ENCODE results near the gene PIGR.

The PIGR gene

DNA sequence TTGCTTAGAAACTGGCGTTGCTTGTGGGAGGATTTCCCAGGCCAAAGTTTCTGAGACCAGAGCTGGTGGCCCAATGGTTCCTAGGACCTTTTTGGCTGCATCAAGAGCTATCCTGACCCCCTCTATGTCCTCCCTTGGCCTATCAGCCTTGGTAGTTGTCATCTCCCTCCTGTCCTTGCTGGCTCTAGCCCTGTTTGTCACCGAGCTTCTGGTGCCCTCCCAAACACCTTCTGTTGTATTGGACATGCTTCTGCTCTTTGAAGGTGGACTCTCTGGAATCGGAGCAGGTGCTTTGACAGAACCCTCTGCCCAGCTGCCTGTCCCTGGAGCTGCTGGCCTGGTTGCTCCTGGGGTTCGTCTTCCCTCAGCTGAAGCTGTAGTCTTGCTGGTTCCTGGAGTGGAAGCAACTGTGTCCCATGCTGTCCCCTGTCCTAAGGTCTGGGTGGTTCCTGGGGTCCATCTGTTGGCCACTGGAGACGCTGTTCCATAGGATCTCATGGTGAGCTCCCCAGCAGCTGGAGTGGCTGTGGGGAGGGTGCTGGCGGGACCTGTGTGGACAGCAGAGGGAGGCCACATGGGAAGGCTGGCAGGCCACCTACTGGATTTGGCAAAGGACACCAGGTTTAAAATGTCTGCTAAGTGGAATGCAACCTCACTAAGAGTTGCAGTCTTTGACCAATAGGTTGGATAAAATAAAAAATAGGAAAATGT is 14.6 kb upstream of the PIGR start:
- no peak for DNase-seq

DNA sequence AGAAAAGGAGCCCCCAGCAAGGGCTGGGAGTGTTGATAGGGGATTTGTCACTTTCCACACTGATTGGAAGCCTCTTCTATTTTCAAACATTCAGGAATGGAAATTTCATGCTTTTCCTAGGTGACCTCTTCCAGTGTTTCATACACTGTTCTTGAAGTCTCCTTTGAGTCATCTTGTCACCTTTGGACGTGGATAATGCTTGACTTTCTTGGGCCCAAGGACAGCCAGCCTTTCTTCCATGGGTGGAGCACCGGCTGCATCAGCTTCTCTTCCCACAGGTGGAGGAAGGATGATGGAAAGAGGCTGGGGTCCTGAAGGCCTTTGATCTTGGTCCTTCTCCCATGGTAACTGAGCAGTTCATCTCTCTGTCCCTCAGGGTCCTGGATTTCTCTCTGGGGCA is 11.9 kb upstream of the PIGR start:
- no peak for DNase-seq

DNA sequence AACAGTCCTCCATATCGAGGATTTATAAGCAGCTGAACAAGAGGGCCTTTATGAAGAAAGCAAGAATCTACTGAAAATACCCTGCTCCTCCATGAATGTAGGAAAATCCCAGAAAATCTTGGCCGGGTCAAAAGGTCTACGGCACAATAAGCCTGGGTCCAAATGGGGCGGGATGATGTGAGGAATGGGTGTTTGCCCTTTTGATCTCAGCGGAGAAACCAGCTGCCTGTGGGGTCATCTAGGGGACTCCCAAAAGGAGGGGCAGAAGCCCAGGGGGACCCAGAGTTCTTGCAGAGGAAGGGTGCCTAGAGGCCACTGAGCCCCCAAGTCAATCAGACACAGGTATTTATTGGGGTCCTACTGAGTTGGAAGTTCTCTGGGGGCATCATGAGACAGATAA is 11.4 kb upstream of the PIGR start:
- no peak for DNase-seq

DNA sequence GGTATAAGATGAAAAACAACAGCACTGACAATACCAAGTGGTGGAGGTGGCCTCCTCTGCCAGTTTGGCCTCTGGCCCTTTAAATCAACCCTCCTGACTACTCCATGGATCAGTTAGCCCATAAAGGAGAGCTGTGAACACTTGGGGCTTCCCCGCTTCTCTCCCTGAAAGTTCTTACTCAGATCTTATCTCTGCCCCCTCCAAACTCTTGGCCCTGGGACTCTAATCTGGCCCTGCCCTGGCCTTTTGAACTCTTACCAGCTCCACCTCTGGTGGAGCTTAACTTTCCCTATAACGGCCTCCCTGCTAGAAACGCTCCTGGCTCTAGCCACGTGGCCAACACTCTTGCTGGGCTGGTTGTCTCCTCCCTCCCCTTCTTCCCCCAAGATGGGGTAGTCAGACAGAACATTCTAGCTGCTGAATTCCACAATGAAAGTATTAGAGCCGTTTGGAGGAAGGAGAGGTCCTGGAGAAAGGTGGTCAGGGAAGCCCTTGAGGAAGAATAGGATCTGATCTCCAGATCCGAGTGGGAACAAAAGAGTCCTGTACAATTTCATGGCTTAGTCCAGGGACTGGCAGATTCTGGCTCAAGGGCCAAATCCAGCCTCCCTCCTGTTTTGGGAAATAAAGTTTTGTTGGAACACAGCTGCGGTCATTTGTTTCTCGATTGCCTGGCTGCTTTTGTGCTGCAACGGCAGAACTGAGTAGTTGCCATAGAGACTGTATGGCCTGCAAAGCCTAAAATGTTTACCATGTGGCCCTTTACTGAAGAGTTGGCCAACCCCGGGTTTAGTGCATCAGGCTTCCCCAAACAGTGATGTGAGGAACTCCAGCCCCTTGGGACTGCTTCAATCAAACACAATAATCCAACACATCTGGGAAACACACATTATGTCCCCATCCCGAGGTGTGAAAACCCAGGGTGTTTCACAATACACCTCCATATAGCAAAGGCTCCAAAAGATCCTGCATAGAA is 9.5 kb upstream of the PIGR start:
- DNase-seq, result peak; percentile 60

DNA sequence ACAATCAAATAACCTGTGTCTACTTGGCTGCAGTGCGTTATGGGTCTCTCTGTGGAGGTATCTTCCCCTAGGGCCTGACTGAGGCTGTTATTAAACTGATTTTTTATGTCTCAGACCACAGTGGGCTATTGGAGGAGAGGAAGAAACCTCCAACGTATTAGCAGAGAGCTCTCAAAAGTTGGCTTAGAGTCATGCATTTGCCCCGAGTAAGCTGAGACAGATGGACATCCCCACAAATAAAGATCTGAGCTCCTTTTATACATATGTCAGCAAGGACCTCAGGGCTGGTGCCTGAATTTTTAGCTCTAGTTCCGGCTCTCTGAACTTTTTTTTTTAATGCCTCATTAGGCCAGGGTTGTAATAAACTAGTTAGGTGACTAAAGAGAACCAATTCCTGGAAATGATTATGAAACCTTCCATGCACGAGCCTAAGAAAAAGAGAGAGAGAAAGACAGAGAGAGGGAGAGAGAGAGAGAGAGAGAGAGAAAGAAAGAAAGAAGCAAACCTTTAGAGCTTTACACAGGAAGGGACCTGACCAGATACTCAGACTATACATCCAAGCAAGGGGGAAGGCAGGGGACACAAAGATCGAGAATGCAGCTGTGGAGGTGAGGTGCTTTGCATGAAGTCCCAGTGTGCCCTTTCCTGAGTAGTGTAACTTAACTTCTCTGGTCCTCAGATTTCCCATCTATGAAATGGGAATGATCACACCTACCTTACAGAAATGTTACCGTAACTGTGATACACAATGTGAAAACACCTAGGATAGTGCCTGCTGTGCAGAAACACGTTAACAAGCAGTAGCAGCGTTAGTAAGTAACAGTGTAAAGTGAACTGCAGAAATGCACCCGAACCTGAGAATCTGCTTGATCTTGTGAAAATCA is 8.4 kb upstream of the PIGR start:
- no peak for DNase-seq

DNA sequence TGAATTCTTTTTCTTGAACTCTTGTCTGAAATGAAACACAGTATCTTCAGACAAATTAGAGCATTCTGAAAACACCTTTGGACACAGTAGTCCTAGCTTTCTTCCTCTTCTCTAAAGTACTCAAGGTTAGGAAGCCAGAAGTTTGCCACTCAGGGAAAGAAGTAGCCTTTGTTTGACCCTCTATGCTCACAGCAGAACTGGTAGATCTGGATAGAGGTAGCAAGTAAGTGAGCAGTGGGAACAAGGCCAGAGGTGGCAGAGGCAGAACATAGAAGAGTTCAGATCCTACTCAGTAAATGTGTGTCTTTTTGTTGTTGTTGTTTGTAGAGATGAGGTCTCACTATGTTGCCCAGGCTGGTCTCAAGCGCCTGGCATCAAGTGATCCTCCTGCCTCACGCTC is 7.4 kb upstream of the PIGR start:
- DNase-seq, result no peak

DNA sequence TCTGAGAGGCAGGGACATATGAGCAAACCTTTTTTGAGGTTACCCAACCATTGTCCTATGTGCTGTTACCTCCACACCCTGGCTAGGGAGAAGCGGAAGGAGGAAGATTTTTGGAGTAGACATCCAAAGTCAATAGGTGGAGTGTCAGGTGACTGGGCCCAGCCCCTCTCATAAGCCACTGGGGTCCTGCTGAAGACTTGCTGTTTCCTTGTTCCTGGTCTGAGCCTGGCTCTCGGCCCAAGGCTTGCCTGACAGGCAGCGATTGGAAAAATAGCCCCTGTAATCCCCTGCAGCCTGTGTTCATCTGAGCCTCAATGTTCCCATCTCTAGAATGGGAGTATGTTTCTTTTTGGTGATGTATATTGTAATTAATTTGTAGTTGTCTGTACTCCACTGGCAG is 6.9 kb upstream of the PIGR start:
- no peak for DNase-seq

DNA sequence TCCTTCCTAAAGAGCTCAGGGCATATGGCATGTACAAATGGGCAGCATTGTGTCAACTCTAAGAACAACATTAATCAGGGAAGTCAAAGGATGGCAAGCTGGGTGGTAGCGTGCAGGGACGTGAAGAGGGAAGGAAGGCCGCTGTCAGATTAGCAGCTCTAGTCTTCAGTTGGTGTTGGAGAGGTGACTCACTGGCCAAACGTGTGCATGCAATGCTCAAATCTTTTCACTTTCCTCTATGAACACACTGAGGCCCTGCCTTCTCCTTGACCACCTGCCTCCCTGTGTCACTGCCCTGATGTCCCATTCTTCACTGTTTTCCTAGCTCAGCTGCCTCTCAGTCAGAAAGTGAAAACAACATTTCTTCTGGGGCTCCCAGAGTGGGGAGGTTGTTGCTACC is 5.9 kb upstream of the PIGR start:
- DNase-seq, result no peak

DNA sequence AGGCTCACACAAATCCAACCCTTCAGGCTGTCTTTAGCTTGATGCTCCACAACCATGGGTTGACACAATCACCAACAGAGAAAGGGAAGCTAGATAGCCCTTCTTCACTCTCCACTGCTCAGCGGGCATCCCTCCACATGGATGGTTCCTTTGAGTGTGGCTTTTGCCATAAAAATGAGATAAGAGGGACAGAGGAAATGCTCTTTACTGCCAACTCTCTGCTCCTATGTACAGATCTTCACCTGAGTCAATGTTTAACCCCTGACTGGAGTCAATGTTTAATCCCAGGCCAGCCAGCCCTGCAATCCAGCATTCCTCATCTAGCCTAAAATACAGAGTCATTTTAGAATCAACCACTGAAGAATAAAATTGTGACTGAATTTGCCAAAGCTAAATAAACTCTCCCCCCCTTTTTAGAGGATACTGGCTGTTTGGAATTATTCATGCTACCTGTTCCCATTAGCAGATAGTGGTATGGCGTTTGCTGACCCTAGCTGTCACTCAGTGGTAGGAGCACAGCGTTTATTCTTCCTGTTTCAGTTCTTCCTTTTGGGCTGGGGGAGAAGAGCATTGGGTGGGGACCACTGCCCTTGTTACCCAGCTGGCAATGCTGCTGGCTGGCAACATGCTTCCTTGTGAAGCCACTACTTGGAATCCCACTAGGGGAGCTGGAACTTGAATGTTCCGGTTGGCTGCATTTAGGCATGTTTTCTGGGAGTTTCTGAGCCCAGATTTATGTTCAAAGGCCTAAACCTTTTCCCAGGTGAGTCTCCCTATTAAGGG is 5.2 kb upstream of the PIGR start:
- DNase-seq, result no peak

DNA sequence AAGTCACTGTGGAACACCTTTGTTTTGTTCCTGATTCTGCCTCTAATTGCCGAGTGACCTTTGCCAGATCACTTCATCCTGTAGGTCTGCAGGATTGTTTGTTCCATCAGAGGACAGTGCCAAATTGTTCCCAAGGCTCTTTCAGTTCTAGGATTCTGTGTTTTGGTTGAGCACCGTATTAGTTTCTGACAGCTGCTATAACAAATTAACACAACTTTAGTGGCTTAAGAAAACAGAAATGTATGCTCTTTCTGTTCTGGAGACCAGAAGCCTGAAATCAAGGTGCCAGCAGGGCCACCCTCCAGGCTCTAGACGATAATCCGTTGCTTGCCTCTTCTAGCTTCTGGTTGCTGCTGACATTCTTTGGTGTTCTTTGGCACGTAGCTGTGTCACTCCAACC is 3.4 kb upstream of the PIGR start:
- no peak for DNase-seq

DNA sequence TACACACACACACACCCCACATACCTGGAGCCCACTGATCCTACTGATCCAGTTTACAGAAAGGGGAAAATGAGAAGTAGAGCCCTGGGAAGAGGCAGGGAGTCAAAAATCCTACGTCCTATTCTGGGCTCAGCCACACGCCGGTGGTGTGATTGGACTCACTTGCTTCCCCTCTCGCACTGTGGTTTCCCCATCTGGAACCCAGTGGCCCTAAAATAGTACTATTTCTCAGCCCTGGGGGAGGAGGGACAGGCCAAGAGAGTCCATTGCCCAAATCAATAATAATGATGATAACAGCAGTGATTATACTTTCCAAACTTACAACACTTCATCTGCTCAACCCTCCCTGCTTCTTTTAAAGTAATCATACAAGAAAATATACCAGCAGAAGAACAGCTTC is 2.9 kb upstream of the PIGR start:
- DNase-seq, result no peak

DNA sequence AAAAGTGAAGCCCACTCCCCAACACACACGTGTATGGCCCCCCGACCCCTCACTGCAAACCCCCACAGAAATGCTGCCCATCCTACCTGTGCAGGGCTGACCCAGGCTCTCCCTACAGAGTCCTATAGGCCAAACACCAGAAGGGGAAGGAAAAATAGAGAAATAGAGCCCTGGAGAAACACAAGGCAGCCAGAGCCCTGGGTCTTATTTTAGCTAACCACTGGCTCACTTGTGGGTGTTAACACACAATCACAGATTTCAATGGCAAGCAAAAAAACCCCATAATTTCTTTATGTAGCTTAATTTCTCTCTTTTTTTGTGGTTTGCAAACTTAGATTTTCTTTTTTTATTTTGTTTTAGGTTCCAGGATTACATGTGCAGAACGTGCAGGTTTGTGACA is 989 bp upstream of the PIGR start:
- DNase-seq, result no peak

DNA sequence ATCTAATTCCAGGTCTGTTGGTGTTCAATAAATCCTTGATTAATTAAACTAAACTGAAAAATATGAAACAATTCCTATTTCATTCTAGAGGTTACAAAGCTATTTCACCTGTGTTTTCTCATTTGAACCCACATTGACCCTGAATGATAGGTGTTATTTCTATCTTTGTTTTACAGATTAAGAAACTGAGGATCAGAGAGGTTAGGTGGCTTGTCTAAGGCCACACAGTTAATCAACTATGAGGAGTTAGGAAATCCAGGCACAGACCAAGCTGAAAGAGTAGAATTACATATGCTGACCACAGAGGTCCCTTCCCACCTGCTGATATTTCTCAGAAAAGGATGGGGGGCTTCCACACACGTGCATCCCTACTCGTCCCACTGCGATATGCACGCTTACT is 487 bp downstream of the PIGR start:
- no peak for DNase-seq

DNA sequence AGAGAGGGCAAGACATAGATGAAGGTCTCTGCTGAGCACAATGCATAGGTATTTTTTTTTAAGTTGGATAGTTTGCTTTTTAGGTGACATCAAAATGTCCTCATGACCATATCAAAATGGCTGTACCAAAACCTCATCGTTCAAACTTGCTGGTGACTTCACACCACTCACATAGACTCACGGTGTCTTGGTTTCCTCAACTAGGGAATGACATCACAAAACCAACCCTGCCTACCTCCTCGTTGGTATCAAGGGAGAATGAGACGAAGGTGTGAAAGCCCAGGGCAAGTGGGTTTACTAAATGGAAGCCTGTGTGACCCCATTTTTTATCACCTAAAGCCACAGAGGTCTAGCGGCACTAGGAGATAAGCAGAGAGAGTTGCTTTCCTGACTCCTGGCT is 1.6 kb downstream of the PIGR start:
- no peak for DNase-seq

DNA sequence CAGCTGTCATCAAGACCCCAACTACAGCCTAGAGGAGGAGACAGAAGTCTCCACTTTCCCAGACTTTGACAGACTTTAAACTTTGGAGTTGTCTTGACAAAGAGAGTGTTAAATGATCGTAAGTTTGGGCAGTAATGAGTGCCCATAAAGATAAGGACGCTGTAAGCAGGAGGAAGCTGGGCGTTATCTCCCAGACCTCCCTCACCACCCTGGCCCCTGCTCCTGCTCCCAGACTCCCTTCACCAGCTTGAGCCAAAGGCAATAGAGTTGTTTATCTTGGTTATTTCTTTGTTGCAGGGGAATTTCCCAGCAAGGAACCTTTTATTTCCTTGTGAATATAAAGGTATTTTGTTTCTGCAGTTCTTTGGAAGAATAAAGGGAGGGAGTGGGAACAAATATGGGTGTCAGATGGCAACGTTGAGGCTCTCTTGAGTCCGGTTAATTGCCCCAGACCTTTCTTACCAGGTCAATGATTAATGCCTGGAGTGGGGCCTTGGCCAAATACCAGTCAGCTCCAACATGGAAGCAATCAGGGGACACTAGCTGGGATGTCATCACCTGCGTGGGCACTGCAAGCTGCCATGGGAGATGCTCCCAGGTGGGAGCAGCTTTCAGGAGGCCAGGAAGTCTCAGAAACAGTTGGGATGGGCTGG is 4.4 kb downstream of the PIGR start:
- DNase-seq, result no peak

DNA sequence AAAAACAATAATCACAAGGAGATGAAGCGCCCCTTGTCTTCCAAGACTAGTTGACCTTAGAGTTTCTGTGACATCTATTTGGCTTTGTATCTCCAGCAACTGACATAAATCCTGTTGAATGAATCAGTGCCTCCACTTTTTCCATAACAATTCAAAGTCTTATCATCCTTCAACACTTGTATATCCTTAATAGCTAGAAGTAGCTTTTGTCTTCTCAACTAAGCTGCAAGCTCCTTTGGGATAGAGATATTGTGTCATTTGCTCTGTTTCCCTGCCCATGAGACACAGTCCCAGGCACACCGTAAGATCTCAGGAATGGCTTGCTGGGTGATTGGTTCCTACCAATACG is 5.7 kb downstream of the PIGR start:
- DNase-seq, result no peak

DNA sequence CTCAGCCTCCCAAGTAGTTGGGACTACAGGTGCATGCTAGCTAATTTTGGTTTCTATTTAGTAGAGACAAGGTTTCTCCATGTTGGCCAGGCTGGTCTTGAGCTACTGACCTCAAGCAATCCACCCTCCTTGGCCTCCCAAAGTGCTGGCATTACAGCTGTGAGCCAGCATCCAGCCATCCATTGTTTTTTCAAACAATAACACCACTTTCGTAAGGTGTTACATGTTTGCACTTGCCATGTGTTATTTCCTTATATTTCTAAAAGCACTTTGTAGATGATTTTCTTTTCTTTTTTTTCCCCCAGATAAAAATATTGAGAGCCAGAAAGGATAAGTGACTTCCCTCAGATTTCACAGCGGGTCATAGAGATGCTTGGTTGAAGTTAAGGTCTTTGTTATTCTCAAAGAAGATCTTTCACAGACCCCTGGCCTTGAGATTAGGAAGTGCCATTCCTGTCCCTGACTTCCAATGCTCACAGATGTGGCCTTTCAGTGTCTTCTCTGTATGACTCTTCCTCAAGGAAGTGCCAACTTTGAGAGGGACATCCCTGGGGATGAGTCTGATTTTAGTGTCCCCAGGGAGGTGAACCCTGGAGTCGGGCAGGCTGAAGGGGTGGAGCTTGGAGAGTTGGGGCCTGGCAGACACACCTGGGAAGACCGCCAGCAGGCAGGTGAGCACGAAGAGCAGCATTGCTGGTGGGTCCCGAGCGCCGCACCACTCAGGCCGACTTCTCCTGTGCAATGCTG is 6.3 kb downstream of the PIGR start:
- DNase-seq, result no peak

DNA sequence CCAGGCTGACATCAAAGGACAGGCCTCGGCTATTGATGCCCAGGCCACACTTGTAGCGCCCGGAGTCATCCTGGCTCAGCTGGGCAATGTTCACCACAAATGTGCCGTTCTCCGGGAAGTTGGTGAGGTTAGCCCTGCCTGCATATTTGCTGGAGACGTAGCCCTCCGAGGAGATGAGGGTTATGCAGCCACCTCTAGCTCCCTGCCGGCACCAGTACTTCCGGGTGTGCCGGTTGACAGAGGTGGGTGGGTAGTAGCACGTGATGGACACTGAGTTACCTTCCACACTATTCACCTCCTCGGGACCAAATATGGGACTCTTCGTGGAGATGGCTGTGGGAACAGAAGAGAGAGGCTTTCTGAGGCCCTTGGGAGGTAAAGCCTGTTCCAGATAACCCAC is 7.1 kb downstream of the PIGR start:
- no peak for DNase-seq

DNA sequence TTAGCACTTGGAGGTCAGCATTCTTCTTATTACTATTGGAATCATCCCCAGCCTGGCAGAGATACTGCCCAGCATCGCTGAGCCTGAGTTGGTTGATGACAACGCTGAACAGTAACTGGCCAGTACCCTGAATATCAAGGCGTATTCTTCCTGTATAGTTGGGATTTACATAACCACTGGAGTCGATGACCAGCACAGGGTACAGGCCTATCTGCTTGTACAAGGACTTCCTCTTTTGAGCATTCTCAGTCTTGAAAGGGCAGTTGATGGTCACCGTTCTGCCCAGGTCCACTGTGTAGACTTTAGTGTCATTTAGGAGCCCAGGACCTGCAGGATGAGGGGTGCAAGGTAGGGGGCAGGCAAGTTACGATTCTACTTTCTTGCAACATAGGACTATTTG is 8.8 kb downstream of the PIGR start:
- no peak for DNase-seq

DNA sequence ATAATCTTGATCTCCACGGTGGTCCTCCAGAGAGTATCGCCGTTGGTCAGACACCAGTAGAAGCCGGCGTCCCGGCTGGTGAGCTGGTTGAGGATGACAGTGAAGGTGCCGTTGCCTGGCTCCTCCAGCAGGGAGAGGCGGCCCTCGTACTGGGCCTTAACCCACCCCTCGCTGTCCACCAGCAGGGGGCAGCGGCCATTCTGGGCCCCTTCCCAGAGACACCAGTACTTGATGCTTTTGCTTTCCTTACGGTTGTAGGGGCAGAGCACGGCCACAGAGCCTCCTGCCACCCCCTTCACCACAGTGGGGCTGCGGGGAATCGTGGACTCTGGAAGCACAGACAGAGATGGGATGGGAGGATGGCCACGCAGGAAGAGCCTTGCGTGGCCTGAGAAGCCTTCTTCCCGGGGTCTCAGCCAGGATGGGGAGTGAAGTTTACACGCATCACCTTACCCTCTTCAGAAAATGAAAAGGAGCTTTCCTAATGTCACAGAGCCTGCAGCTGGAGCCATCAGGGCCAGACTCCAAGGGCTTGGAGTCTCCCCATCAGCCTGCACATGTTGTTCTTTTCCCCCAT is 10.7 kb downstream of the PIGR start:
- DNase-seq, result peak; percentile 13

DNA sequence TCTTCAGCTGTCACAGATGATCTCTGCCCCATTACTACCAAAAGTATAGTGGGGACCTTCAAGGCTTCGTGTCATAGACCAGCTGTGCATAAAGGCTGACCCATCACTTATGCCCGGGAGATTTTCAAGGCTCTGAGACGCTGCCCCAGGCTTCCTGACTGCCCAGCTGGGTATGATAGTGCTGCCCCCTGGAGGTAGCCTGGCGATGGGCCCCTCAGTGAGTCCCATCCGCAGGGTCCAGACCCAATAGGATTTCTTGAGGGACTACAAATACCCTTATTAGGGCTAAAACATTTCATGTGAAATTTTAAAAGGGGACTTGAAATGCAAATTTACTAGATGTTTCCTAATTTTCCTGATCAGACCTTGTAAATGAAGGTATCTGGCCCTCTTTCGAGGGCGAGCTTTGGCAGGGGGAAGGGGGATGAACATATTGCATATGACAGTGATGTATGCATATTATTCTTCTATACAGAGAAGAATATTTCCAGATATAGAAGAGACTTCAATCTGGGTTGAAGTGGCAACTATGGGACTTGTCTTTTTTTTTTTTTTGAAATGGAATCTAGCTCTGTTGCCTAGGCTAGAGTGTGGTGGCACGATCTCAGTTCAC is 12.8 kb downstream of the PIGR start:
- DNase-seq, result no peak
